ENCODE measurements around the gene COX4I2.
"Not testable (repeated sequence)": the region's sequence is repeated elsewhere in the genome, so short reads cannot be mapped to it uniquely, and the experiment has no call there.

COX4I2 gene
- long read RNA-seq, donor 1, partial matches to known transcripts: 0 of 2 reads
- long read RNA-seq, donor 1, other reads (novel, unspliced or antisense): 0 of 2 reads
- long read RNA-seq, donor 2: 0 reads
- long read RNA-seq, donor 3, partial matches to known transcripts: 0 of 1 reads
- long read RNA-seq, donor 3, other reads (novel, unspliced or antisense): 0 of 1 reads
- long read RNA-seq, donor 4, partial matches to known transcripts: 0 of 1 reads
- long read RNA-seq, donor 4, other reads (novel, unspliced or antisense): 0 of 1 reads
- long read RNA-seq, donor 5, partial matches to known transcripts: 0 of 1 reads
- long read RNA-seq, donor 5, other reads (novel, unspliced or antisense): 0 of 1 reads
- long read RNA-seq, donor 6, partial matches to known transcripts: 0 of 1 reads
- long read RNA-seq, donor 6, other reads (novel, unspliced or antisense): 0 of 1 reads
- long read RNA-seq, donor 7, partial matches to known transcripts: 0 of 2 reads
- long read RNA-seq, donor 7, other reads (novel, unspliced or antisense): 0 of 2 reads
- long read RNA-seq, donor 8: 0 reads

GRCh38 chr20:31637660-31638059 is at the start of gene COX4I2:
COX4I2 (plus strand) TSS chr20:31637912; CDS start chr20:31639018, 1,106 bp downstream.
- DNase-seq: no peak

DNA sequence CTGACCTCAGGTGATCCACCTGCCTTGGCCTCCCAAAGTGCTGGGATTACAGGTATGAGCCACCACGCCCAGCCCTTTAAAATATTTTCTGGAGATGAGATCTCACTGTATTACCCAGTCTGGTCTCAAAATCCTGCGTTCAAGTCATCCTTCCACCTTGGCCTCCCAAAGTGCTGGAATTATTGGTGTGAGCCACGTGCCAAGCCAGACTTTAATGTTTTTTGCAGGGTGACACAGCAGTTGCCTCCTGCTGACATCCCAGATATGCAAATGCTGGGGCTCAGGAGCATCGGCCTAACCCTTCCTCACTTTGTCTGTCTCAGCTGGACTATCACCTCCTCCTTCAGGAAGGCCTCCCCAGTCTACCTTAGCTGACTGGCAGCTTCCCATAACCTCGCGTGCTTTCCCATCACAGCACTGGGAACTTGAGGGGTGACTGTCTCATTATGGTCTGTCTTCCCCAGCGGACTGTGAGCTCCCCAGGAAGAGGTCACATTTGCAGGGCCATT is 46.9 kb upstream of the COX4I2 start:
- no peak for DNase-seq

- no peak for DNase-seq
Observed at GRCh38 chr20:31593221-31594001, 44.3 kb upstream of the COX4I2 start.

DNA sequence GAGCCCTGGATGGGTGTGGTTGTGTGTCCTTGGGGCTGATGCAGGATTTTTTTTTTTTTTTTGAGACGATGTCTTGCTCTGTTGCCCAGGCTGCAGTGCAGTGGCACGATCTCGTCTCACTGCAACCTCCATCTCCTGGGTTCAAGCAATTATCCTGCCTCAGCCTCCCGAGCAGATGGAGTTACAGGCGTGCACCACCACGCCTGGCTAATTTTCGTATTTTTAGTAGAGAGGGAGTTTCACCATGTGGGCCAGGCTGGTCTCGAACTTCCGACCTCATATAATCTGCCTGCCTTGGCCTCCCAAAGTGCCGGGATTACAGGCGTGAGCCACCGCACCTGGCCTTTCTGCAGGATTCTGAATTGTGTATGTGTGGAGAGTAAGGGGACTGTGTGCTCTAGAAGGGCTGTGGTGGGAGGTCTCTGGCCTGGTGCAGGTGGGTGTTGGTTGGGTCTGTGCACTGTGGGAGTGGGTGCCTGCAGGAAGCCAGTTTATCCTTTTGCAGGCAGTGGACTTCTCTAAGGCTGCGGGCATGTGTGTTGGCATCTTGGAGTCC is 43.6 kb upstream of the COX4I2 start:
- DNase-seq: no peak

- DNase-seq: peak; percentile 46
Observed at GRCh38 chr20:31594558-31595379, 42.9 kb upstream of the COX4I2 start.

DNA sequence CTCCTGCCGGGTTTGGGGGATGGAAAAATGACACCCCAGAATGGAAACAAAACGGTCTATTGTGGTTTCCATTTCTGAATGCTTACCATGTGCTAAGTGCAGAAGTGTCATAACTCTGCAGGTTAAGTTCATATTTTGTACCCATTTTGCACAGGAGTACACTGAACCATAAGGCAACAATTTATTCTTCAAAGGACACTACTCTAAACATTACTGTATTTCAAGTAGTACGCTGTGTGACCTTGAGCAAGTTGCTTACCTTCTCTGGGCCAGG is 42.4 kb upstream of the COX4I2 start:
- no peak for DNase-seq

GRCh38 chr20:31595654-31596411 is 41.9 kb upstream of the COX4I2 start:
- DNase-seq: peak; percentile 80

DNA sequence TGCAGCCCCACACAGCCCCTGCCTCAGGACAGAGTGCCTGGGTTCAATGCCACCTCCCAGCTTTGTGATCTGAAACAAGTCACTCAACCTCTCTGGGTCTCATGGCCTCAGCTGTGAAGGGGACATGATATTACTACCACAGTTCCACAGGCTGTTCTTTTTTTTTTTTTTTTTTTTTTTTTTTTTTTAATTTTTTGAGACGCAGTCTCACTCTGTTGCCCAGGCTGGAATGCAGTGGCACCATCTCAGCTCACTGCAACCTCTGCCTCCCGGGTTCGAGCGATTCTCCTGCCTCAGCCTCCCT is 41.3 kb upstream of the COX4I2 start:
- DNase-seq: not testable (repeated sequence)

DNA sequence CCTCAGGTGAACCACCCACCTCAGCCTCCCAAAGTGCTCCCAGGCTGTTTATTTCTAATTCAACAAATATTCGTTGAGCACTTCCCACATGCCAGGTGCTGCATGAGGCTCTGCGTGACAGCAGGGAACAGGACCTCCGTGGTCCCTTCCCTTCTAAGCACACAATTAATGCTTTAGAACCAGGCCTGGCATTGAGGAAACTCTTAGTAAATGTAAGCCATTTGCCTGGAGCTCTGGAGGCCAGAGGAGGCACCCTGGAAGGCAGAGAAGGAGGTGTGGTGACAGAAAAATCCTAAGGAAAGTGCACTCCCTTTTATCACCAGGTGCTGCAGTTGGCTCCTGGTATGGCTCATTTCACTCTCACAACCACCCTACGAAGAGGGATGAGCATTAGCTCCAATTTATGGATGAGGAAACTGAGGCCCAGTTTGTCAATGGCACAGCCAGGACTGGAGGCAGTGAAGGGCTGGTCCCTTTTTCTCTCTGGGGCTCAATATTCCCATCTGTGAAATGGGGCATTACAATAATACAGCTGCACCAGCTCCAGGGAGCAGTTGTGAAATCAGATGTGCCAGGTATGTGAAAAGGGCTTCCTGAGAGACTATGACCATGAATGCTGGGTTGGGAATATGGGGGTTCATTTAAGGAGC is 40.8 kb upstream of the COX4I2 start:
- DNase-seq: no peak

- no peak for DNase-seq
Observed at GRCh38 chr20:31597481-31597855, 40.2 kb upstream of the COX4I2 start.

GRCh38 chr20:31602431-31602778 is 35.3 kb upstream of the COX4I2 start:
- no peak for DNase-seq

DNA sequence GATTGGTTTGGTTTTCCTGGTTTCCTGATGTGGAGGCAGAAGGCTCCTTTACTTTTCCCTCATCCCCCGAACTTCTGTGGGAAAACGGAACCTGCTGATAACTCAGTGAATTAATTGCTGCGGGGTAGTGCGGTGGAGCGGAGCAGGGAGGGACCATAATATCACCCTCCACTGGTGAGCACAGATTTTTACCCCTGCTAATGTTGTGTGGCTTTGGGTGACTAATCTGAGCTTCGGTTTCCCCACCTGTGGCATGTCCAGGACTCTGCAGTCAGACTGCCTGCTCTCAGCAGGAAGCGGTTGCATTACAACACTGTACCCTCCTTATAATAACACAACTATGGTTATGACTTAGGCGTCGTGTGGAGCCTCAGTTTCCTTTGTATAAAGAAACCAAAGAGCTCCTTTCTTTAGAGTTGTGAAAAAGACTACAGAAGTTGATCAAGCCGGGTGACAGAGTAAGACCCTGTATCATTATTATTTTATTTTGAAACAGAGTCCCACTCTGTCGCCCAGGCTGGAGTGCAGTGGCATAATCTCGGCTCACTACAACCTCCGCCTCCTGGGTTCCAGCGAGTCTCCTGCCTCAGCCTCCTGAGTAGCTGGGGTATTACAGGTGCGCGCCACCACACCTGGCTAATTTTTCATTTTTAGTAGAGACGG is 34.8 kb upstream of the COX4I2 start:
- DNase-seq: no peak

DNA sequence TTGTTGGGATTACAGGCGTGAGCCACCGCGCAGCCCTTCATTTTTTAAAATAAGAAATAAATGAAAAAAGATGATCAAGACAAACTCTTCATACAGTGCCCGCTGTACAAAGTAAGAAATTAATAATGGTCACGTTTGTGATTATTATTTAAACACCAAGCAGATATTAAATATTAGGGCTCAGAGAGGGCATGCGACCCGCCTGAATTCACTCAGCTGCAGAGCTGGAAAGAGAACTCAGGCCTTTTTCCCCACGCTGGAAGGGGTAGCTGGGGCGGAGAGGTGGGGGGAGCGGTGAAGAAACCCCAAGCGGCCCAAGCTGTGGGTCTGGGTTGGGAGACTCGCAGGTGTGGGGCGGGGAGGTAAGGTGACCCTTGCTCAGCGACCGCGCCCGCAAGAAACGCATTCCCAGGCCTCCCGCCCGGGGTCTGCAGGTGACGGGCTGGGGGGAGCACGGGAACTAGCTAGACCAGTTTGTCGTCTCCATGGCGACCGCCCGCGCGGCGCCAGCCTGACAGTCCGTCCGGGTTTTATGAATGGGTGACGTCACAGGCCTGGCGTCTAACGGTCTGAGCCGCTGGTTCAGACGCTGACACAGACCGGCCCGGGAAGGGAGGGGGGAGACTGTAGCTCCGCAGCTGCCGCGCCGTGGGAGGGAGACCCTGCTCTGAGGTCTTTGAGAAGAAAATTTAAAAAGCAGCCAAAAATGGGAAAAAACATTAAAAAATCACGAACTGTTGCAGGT is 33.7 kb upstream of the COX4I2 start:
- DNase-seq: peak; percentile 89

- DNase-seq: no peak
Observed at GRCh38 chr20:31604567-31605030, 33.1 kb upstream of the COX4I2 start.

DNA sequence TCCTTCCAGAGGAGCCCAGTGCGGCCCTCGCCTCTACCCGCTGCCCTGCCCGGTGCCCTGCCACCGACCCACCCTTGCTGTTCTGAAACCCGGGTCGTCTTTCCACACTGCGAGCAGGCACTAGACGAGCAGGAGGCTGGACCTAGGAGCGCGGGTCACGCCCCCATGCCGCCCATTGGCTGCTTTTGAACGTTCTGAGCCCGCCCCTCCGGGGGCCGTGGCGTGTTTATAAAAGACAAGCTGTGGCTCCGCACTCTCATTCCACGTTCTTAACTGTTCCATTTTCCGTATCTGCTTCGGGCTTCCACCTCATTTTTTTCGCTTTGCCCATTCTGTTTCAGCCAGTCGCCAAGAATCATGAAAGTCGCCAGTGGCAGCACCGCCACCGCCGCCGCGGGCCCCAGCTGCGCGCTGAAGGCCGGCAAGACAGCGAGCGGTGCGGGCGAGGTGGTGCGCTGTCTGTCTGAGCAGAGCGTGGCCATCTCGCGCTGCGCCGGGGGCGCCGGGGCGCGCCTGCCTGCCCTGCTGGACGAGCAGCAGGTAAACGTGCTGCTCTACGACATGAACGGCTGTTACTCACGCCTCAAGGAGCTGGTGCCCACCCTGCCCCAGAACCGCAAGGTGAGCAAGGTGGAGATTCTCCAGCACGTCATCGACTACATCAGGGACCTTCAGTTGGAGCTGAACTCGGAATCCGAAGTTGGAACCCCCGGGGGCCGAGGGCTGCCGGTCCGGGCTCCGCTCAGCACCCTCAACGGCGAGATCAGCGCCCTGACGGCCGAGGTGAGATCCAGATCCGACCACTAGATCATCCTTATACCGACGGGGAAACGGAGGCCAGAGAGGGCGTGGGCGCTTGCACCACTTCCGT is 32.4 kb upstream of the COX4I2 start, which contains the start of gene ID1:
TSS of gene ID1 (plus strand) at position 259 of the 871 bp plus-strand sequence. CDS start at position 358, 99 bp downstream.
- peak; percentile 96 for DNase-seq

DNA sequence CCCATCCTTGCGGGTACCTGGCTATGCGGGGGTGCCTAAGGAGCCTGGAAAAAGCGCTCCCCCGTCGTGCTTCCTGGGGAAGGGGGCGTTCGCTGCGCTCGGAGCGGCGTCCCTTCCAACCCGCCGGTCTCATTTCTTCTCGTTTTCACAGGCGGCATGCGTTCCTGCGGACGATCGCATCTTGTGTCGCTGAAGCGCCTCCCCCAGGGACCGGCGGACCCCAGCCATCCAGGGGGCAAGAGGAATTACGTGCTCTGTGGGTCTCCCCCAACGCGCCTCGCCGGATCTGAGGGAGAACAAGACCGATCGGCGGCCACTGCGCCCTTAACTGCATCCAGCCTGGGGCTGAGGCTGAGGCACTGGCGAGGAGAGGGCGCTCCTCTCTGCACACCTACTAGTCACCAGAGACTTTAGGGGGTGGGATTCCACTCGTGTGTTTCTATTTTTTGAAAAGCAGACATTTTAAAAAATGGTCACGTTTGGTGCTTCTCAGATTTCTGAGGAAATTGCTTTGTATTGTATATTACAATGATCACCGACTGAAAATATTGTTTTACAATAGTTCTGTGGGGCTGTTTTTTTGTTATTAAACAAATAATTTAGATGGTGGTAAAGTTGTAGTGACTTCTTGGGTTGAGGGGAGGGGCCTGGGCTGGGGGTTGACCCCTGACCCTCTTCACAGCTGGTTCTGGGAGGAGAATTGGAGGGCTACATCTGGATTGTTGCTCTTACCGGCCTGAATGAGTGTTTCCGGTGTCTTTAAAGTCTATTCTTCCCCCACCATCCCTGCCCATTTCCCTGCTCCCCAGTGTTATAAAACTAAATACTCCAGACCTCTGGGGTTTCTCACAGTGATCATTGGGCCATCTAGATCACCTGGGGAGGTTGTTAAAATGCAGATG is 31.6 kb upstream of the COX4I2 start:
- DNase-seq: peak; percentile 70

Data from right kidney (tissue), 9 donors.